GM21447 (cell line): ENCODE measurements around the gene C2CD3.

ENCODE experiments used
- ATAC-seq: cut with Tn5 transposase; IDR thresholded peaks from one replicate; pipeline ENCODE4 v1.9.1; 2021; ENCODE audit not compliant: unreplicated experiment

The C2CD3 gene

DNA sequence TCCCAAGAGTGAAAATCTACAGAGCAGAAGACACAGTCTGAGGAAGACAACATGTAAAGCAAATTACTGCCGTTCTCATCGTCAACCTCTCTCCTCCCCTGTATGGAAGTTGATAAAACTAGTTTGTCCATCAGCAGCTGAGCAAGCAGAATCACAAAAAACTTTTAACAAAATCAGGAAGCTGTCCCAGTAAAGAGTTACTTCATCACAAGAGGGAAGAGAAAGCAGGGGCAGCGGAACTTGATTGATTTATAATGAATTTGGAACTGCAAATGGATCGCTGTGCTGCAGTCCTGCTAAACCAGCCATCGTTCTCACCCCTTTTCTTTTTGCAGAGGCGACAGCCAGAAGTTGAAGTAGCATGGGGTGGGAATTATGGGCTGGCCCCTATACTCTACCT is 148.3 kb downstream of the C2CD3 start:
- no peak for ATAC-seq

DNA sequence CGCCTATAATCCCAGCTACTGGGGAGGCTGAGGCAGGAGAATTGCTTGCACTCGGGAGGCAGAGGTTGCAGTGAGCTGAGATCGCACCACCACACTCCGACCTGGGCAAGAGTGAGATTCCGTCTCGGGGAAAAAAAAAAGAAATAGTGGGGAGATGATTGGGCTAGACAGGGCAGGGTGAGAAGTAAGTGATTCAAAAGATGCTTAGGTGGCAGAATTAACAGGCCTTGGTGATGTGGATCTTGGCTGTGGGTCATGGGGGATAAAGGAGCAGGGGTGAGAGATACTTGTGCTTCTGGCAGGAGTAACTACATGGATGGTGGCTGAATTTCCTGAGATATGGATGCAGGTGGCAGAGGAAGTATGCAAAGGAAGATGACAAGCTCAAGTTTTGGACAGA is 148.8 kb downstream of the C2CD3 start:
- ATAC-seq, result no peak

DNA sequence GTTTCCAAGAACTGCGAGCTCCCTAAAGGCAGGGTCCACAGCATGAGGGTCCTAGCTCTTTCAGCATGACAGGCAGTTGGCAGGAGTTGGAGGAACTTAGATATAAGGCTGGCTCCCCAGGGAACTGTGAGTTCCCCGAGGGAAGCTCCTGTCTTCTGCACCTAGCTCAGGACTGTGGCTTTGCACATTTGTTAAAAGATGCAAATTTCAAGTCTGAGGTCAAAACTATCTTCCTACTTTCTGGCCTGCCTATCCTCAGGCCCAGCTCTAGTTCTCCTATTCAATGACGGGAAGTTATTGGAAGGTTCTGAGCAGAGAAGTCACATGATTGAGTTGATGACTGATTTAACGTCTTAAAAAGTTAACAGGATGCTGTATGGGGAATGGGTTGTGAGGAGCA is 150.3 kb downstream of the C2CD3 start:
- ATAC-seq, result peak; percentile 70

DNA sequence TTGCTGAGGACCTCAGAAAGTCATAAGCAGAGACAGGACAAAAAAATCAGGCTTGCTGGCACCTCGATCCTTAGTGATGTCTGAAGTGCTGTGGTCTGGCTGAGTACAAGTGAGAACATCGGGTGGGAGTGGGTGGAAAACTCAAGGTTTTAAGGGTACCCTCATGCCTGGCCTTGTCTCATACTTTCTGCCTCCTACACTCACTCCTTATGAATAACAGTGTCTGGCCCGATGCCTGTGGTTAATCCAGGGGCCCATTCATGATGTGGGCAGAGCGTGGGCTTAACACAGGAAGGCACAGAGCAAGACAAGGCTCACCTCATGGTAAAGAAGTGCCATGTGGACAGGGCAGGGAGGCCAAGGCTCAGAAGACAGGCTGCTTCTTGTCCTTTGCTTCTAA is 150.9 kb downstream of the C2CD3 start:
- no peak for ATAC-seq

DNA sequence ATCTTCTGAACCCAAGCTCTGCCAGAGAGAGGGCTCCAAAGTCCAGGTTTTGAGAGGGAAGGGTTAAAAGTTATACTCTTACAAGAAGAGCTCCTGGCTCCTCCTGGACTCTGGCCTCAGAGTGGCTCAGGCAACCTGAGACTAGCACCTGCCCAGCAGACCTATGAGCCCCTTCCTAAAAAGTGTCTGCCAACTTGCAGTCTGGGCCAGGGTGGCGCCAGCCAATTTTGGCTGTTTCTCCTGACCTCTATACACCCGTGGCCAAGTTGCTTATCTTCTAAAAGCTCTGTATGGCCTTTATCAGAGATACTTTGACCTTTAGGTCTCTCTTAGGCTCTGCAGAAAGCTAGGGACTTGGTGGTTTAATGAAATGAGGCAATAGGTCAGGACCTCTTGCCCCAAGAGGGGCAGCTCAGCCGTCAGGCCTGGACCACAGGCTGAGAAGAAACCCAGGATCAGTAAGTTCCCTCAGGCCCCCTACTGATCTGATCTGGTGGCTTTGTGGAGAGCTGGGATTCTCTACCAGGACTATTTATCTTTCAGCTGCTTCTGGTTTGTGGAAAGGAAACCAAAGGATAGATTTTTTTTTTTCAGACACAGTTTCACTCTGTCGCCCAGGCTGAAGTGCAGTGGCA is 151.6 kb downstream of the C2CD3 start:
- ATAC-seq, result no peak

DNA sequence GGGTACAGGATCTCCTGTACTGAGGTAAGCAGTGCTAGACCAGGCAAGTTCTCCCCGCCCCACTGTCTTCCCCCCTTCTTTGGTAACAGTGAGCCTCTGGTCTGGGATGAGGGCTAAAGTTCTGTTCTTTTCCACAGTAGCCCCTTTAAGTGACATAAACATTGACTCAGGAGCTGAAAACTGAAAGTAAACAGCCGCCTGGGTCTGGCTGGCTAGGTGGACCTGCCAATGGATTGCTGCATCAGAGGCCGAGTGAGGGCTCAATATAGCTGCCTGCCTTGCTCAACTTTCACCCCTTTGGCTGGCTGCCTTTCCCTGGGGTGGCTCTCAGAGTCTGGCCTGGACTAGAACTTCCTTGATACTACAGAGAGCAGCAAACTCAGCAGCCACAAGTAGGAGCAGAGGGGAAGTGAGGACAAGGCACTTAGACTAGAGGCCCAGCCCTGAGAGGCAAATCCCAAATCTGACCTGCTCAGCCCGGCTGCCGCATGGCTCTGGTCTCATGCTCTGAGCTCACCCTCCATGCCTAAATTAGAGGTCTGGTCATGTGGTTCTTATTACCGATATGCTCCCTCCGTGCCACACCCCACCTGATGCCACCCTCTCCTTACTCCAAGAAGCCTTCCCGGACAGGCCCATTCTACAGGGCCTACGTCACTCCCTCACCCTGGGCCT is 152.3 kb downstream of the C2CD3 start:
- no peak for ATAC-seq

DNA sequence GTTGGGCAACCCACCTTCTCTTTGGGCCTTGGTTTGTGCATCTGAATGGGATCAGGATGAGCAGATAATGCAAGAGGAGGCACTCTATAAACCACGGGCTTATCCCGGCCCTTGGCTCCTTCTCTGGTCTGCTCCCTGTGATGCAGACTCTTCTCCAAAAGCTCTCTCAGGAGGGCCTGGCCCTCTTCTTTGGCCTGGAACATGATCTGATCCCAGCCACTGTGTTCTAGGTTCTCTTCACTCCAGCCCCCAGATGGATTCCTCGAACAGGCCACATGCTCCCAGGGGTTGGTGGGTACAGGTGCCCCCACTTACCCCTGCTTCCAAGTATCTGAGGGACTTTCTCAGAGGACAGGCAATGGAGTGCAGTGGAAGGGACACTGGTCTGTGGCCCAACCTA is 153.2 kb downstream of the C2CD3 start:
- no peak for ATAC-seq

DNA sequence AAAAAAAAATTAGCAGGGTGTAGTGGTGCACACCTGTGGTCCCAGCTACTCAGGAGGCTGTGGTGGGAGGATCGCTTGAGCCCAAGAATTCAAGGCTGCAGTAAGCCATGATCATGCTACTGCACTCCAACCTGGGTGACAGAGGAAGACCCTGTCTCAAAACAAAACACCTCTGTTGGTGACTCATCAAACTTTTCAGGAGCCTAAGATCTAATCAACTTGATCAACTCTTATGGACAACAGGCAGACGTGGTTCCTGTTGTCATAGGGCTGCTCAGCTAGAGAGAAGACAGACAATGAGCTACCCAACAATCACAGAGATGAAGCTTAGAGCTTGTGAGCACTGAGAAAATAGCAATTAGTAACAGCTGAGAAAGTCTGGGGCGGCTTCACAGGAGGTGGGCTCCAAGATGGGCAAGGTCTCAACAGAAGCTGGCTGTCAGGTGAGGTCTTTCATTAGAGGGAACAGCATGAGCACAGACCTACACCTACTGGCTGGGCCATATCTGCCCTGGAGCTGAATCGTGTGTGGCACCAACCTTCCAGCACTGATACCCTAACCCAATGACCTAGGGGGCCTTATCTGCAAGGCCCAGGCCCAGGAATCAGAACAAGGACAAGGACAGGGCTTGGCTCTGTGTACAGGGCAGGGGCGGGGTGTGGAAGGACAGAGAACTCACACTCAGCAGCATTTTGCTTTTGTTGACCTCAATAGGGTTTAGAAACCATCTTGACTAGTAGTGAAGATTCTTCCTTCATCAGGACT is 154.7 kb downstream of the C2CD3 start:
- no peak for ATAC-seq

DNA sequence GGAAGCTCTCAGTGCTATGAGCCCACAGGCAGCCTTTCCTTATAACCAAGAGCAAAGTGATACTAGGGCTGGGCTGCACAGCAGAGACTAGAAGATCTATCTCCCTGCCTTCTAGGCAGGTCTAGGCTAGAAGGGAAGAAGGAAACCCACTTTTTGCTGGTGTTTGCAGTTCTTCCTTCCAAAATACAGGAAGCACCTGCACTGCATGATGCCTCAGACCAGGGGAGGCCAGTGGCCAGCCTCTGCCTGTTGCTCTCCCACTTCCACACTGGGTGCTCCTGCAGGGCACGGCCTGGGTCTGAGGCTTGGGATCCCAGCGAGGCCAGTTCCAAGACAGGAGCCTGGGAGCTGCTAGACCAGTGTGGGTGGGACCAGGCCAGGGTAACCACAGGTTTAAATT is 155.9 kb downstream of the C2CD3 start:
- no peak for ATAC-seq

DNA sequence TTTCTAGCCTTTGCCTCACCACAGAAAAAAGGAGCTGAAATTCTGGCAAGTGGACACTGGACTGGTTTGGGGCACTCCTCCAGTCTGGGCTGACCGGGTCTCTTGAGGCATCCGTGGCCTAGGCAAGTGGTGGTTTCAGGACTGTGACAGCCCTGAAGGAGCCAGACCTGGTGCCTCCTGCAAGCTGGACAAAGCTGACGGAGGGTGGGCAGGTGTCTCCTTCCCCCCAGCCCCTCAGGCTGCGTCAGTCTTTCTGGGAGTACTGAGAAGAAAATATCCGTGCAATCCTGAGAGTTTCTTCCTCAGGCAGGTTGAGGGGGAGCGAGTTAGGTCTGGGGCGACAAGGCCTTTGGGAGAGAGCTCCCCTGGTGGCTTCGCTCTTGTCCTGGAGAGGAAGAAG is 157.7 kb downstream of the C2CD3 start:
- no peak for ATAC-seq

DNA sequence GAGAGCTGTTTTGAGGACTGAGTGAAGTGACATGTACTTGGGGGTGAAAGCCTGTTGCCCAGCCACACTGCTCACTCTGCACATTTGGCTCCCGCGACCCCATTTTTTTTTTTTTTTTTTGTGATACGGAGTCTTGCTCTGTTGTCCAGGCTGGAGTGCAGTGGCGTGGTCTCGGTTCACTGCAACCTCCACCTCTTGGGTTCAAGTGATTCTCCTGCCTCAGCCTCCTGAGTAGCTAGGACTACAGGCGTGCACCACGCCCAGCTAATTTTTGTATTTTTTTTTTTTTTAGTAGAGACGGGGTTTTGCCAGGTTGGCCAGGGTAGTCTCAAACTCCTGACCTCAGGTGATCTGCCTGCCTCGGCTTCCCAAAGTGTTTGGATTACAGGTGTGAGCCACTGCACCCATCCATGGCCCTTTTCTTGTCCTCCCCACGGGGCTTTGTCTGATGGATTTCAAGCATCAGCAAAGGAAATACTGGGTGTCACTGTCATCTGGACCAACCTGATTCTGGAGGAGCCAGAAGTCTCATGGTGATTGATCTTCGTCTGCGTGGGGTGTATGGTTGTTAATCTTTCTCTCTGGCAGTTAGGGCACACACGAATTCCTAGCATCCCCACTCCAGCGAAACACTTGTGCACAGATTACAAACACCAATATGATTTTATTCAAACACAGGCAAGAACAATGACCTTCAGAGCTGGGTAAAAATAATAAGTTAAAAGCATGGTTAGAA is 158.6 kb downstream of the C2CD3 start:
- no peak for ATAC-seq

DNA sequence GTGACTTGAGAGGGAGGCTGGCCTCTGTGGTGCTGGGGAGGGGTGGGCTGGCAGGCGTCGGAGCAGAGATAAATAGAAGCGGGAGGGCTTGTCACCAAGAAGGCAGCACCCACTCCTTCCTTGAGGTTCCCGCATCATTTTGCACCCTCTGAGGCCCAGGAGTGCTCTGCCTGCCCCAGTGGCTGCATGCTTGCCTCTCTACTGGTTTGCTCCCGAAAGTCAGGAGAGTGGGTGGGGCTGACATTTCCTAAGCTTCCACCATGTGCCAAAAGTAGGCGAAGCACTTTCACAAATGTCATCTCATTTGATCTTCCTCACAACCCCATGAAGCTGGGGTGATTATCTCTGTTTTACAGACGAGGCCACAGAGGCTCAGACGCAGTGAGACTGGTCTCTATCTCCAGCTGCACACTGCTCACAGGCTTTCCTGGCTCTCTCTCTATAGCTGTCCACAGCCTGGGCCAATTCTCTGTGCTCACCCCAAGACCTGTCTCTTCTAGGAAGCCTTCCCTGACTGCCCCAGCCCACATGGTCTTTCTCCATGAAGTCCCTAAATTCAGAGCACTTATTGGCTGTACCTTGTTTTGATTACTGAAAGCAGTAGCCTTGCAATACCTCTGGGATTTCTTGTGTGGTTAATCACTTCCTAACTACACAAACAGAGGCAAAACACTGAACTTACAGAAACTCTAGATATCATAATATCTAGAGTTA is 159.3 kb downstream of the C2CD3 start:
- ATAC-seq, result peak; percentile 85

DNA sequence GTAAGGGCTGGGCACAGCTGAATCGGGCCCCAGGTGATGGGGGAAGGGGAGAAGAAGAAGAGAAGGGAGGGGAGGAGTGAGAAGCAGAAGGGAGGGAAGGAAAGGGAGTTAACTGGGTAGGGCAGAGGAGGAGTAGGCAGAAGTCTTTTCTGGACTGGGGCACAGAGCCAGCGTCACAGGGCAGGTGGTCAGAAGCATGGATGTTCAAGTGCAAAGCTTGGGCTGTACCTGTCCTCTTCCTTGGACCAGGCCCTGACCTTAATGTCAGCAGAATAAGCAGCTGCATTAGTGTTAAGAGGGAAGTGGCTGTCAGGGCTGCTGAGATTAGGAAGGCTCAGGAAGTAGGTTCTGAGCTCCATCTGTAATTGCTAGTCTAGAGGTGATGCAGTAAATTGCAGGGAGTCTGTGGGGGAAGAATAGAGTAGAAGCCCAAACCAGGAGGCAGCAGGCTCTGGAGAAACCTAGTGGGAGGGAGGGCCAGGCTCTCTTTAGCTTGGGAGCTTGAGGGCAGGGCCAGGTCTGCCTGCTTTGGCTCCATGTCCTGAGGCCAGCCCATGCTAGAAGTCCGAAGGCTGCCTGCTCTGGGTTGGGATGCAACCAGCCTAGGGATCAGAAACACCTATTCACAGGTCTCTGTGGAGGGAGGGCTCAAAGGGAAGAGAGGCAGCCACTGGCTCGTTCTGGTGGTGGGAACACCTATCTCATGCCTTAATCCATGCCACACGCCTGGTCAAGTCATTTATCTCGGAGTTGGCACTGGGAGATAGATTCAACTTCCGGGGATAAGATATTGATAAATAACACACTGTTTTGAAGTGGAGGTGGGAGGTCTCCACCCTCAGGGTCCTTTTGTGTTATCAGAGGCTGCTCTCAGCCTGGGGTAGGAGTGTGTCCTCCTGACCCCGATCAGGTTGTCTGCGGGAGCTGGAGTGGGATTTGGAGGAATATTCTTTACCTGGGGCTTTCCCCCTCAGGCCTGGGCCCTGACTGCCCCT is 160.2 kb downstream of the C2CD3 start:
- ATAC-seq, result no peak

DNA sequence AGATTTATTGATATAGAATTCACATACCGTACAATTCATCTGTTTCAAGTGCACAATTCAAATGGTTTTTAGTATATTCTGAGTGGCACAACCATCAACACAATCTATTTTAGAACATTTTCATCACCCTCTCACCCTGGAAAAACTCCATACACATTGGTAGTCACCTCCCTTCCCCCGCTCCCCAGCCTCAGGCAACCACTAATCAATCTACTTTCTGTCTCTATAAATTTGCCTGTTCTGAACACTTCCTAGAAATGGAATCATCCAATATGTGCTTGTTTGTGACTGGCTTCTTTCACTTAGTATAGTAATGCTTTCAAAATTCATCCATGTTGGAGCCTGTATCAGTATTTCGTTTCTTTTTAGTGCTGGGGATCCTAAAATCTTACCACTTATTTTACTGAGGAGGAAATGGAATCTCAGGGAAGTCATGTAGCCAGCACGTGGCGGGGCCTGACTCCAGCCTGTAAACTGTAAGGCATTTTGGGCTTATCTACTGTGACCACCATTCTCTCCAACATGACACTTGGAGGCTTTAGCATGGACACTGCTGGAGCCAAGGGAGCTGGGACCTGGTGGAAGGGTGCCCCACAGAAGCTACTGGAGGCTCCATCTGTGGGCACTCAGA is 161.0 kb downstream of the C2CD3 start:
- no peak for ATAC-seq

DNA sequence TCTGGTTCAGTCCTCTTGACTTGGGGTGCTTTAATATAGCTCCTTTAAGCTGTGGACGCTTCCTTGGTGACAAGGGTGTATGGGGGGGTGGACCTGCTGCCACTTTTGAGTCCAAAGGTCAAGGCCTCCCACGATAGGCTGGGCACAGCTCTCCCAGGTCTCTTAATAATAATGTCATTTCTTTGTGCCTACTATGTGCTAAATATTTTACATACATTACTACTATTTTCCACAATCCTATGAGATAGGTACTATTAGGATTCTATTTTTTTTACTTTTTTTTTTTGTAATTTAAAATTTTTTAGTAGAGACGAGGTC is 161.6 kb downstream of the C2CD3 start:
- no peak for ATAC-seq

DNA sequence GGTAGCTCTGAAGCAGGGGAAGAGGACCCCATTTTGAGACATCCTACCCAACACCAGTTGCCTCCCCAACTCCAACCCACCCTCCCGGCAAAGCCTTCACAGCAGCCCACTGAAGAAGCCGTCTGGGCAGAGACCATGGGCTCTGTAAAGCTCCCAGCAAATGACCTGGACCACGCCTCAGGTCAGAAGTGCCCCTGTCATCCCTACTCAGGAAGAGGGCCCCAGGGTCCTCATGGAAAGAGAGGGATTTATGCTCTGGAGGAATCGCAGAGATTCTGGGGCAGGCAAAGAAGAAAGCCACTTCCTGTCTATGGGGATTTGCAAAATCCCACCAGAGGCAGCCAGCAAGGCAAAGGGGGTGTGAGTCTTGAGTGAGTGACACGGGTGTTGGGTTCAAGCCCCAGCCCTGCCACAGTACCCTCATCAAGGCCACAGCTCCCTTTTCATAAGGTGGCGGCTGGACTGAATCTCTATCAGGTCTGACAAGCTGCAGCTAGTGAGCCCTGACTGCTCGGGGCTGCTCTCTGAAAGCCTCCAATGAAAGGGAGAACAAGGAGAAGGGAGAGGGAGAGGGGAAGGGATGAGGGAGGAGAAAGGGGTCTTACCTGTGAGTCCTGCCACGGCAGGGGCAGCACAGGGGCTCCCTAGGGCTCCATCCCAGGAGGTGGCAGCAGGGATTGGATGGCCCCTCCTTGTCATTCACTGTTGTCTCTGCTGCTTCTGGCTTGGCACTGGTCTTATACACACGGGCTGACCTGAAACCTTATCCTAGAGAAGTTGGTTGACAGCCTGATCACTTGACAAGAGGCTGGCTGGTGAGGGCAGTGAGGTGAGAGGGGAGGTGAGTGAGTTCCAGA is 162.2 kb downstream of the C2CD3 start, which contains the start of gene UCP3:
Gene UCP3 (minus strand): TSS at position 713 of the 857 bp plus-strand sequence. CDS start 2,043 bp downstream, outside the sequence.
- no peak for ATAC-seq

DNA sequence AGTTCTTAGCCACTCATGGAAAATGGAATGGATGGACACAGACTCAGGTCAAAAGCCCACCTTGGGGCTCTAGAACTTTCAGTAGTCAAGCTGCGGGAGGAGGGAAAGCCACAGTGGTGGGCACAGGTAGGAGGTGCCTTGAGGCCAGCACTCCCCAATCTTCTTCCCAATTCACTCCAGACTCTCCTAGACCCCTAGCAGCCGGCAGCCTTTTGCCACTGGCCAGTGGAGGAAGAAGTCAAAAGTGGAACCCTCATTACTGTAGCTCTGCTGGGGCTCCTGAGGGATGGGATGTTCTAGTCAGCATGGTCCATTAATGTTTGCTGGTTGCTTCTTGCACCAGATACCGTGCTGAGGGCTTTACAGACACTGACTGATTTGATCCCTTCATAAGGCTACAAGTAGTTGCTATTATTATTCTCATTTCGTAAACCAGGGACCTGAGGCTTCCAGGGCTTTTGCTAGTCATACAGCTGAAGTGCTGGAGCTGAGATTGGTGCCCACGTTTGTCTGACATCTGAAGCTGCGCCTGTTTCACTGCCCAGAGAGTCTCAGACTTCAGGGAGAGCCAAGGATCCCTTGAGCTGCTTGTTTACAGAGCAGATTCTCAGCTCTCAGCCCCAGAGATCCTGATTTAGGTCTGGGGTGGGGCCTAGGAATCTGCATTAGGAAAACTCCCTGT is 163.0 kb downstream of the C2CD3 start:
- no peak for ATAC-seq
